ENCODE measurements around the gene SPTLC2.

The SPTLC2 gene

GRCh38 chr14:77605392-77605972 is 11.0 kb downstream of the SPTLC2 start:
- TF ChIP-seq CTCF (IDR thresholded peaks at IDR 0.05), result no peak
- H3K4me1 ChIP-seq (ENCODE audit: control insufficient read depth in 1 of 2, insufficient read depth in 1 of 2, low read depth in 1 of 2, low read length in 1 of 2), result peaks cover 50 to 55% of the 10 kb centered on the region in 2 experiments
- no peak overlapping the region for H3K4me3 ChIP-seq (ENCODE audit: low read depth in 1 of 2, low read length in 1 of 2)
- no peaks in the 10 kb centered on the region for H3K27me3 ChIP-seq
- H3K36me3 ChIP-seq, result no peaks in the 10 kb centered on the region
- H3K9me3 ChIP-seq, result no peaks in the 10 kb centered on the region
- H3K27ac ChIP-seq, result peak overlapping the region; percentile 72

- TF ChIP-seq CTCF (IDR thresholded peaks at IDR 0.05), result peak; percentile 10
- H3K9me3 ChIP-seq, result no peaks in the 10 kb centered on the region
- H3K36me3 ChIP-seq, result no peaks in the 10 kb centered on the region
- H3K4me1 ChIP-seq (ENCODE audit: control insufficient read depth in 1 of 2, insufficient read depth in 1 of 2, low read depth in 1 of 2, low read length in 1 of 2), result peaks cover 50 to 59% of the 10 kb centered on the region in 2 experiments
- no peaks in the 10 kb centered on the region for H3K27me3 ChIP-seq
- no peak overlapping the region for H3K4me3 ChIP-seq (ENCODE audit: low read depth in 1 of 2, low read length in 1 of 2)
- peak overlapping the region; percentile 37 for H3K27ac ChIP-seq
Measured at GRCh38 chr14:77603654-77604255, 12.7 kb downstream of the SPTLC2 start.

GRCh38 chr14:77603031-77603430 is 13.4 kb downstream of the SPTLC2 start:
- peak overlapping the region; percentile 37 for H3K27ac ChIP-seq
- H3K4me3 ChIP-seq (ENCODE audit: low read depth in 1 of 2, low read length in 1 of 2), result no peak overlapping the region
- TF ChIP-seq CTCF (IDR thresholded peaks at IDR 0.05), result no peak
- no peaks in the 10 kb centered on the region for H3K9me3 ChIP-seq
- peaks cover 43 to 60% of the 10 kb centered on the region in 2 experiments for H3K4me1 ChIP-seq (ENCODE audit: control insufficient read depth in 1 of 2, insufficient read depth in 1 of 2, low read depth in 1 of 2, low read length in 1 of 2)
- H3K27me3 ChIP-seq, result no peaks in the 10 kb centered on the region
- H3K36me3 ChIP-seq, result no peaks in the 10 kb centered on the region

GRCh38 chr14:77601846-77602619 is 14.4 kb downstream of the SPTLC2 start:
- Histone ChIP-seq H3K27ac (no peak overlapping the region), H3K4me3 (ENCODE audit: low read depth in 1 of 2, low read length in 1 of 2) (no peak overlapping the region), H3K4me1 (ENCODE audit: control insufficient read depth in 1 of 2, insufficient read depth in 1 of 2, low read depth in 1 of 2, low read length in 1 of 2) (peaks cover 33 to 50% of the 10 kb centered on the region in 2 experiments), H3K9me3 (no peaks in the 10 kb centered on the region), H3K27me3 (no peaks in the 10 kb centered on the region), H3K36me3 (peaks cover 2% of the 10 kb centered on the region)
- no peak for TF ChIP-seq CTCF (IDR thresholded peaks at IDR 0.05)

- no peak for TF ChIP-seq CTCF (IDR thresholded peaks at IDR 0.05)
- Histone ChIP-seq H3K27me3 (no peaks in the 10 kb centered on the region), H3K27ac (no peak overlapping the region), H3K4me1 (ENCODE audit: control insufficient read depth in 1 of 2, insufficient read depth in 1 of 2, low read depth in 1 of 2, low read length in 1 of 2) (peaks cover 12 to 31% of the 10 kb centered on the region in 2 experiments), H3K36me3 (peaks cover 23% of the 10 kb centered on the region), H3K9me3 (no peaks in the 10 kb centered on the region), H3K4me3 (ENCODE audit: low read depth in 1 of 2, low read length in 1 of 2) (no peak overlapping the region)
Measured at GRCh38 chr14:77599889-77600288, 16.5 kb downstream of the SPTLC2 start.
